GM18870 (cell line): ENCODE measurements around the gene RXFP4.

Experiments used
- ATAC-seq: cut with Tn5 transposase; IDR thresholded peaks from one replicate; pipeline ENCODE4 v1.9.1; 2021; ENCODE audit warnings: moderate library complexity; ENCODE audit not compliant: unreplicated experiment

The RXFP4 gene

GRCh38 chr1:155954645-155955044, 13.2 kb downstream of the RXFP4 start:
- no peak for ATAC-seq

GRCh38 chr1:155957411-155957915, 16.0 kb downstream of the RXFP4 start:
- no peak for ATAC-seq

GRCh38 chr1:155960081-155960745, 18.8 kb downstream of the RXFP4 start:
- no peak for ATAC-seq

- no peak for ATAC-seq
Measured at GRCh38 chr1:155961937-155962336, 20.5 kb downstream of the RXFP4 start.

GRCh38 chr1:155962599-155963211, 21.3 kb downstream of the RXFP4 start:
- no peak for ATAC-seq

GRCh38 chr1:155964193-155964592, 22.8 kb downstream of the RXFP4 start:
- ATAC-seq: no peak

GRCh38 chr1:155966135-155966534, 24.7 kb downstream of the RXFP4 start:
- ATAC-seq: no peak

- ATAC-seq: no peak
Measured at GRCh38 chr1:155966750-155967149, 25.3 kb downstream of the RXFP4 start.

GRCh38 chr1:155967341-155968050, 26.1 kb downstream of the RXFP4 start:
- ATAC-seq: no peak

GRCh38 chr1:155968051-155968400, 26.6 kb downstream of the RXFP4 start:
- ATAC-seq: no peak

- no peak for ATAC-seq
Measured at GRCh38 chr1:155968670-155969069, 27.2 kb downstream of the RXFP4 start.

- ATAC-seq: no peak
Measured at GRCh38 chr1:155969377-155969791, 27.9 kb downstream of the RXFP4 start.

- ATAC-seq: no peak
Measured at GRCh38 chr1:155970531-155971167, 29.2 kb downstream of the RXFP4 start.

- no peak for ATAC-seq
Measured at GRCh38 chr1:155971910-155972809, 30.7 kb downstream of the RXFP4 start.

GRCh38 chr1:155973723-155974122, 32.3 kb downstream of the RXFP4 start:
- no peak for ATAC-seq

GRCh38 chr1:155974208-155975115, 33.0 kb downstream of the RXFP4 start:
- no peak for ATAC-seq

- ATAC-seq: no peak
Measured at GRCh38 chr1:155975375-155976061, 34.1 kb downstream of the RXFP4 start.

- no peak for ATAC-seq
Measured at GRCh38 chr1:155976062-155976912, 34.8 kb downstream of the RXFP4 start.
